ENCODE results near the gene WNT3A.

The WNT3A gene

DNA sequence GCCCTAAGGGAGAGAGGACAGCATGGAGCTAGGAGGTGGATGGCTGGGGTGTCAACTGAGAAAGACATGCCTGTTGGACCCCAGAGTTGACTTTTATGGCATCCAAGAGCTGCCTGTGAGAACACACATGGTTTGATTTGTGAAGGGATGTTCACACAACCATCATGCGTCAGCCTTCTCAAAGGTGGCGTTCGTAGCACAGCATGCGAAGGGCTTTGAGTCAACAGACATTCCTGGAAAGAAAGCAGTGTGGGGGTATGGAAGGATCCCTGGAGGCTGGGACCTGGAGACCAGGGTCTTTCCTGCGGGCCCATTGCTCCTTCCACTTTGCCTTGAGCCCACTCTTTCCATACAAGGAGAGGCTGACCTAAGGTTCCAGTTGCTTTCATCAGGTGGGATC lies 6.4 kb upstream of the WNT3A start:
- DNase-seq, result no peak

- no peak for DNase-seq
Observed at GRCh38 chr1:228000836-228001563, 5.8 kb upstream of the WNT3A start.

- no peak for DNase-seq
Observed at GRCh38 chr1:228001738-228002535, 4.9 kb upstream of the WNT3A start.

GRCh38 chr1:228002792-228003191 lies 4.0 kb upstream of the WNT3A start:
- no peak for DNase-seq

GRCh38 chr1:228003461-228004330 lies 3.1 kb upstream of the WNT3A start:
- DNase-seq, result no peak

- DNase-seq, result no peak
Observed at GRCh38 chr1:228004331-228004855, 2.4 kb upstream of the WNT3A start.

DNA sequence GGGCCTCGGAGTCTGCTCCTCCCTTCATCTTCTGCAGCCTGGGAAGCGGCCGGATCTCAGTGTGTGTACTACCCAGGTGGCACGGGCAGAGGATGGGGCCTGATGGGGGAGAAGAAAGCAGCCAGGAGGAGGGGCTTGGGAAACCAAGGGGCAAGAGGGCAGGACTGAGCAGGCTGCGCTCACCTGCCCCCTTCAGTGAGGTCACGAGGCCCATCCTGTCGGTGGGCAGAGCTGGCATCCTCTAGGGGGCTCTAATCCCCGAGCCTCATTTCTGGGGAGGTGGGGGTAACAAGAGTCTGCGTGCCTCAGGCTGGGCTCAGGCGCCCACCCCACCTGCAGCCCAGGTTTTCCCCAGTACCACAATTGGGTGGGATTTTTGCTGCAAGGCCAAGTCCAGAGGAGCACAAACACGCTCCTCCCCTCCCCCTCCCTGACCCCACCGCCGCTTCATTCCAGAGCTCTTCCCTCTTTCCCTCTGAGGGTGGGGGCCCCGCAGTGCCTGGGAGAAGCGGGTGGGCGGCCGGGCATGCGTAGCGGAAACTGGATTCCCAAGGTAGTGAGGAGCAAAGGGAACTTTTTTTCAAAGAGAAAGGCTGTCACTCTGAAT lies 1.8 kb upstream of the WNT3A start:
- no peak for DNase-seq

GRCh38 chr1:228005511-228006033 lies 1.2 kb upstream of the WNT3A start:
- DNase-seq, result no peak

DNA sequence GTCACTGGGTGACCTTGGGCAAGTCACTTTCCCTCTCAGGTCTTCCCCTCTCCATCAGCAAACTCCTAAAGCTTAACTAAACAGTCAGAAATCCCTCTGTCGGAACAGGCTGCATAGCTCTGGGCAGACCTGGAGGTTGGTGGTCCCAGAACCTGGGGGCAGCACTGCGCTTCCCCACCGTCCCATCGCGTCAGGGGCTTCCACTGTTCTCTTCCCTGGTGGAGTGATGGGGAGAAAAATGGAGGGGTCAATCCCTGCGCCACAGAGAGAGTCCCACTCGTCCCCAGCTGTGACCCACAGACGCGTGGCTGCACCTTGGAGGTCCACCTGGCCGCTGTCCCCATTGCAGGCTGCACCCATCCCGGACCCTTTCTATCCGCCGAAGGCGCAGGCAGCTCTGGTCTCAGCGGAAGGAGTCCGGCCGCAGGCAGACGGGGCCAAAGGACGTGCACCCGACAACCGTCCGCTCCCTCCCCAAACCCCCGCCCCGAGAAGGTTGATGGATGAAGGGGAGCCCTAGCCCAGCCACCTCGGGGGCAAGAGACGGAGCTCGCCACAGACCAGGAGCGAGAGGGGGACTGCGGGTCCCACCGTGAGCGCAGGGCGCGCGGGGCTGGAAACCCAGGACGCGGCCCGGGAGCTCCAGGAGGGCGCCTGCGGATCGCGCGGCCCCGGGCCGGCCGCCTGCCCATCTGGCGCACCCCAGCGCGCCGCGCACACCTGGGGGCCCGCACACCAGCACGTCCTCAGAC lies 588 bp upstream of the WNT3A start:
- no peak for DNase-seq

DNA sequence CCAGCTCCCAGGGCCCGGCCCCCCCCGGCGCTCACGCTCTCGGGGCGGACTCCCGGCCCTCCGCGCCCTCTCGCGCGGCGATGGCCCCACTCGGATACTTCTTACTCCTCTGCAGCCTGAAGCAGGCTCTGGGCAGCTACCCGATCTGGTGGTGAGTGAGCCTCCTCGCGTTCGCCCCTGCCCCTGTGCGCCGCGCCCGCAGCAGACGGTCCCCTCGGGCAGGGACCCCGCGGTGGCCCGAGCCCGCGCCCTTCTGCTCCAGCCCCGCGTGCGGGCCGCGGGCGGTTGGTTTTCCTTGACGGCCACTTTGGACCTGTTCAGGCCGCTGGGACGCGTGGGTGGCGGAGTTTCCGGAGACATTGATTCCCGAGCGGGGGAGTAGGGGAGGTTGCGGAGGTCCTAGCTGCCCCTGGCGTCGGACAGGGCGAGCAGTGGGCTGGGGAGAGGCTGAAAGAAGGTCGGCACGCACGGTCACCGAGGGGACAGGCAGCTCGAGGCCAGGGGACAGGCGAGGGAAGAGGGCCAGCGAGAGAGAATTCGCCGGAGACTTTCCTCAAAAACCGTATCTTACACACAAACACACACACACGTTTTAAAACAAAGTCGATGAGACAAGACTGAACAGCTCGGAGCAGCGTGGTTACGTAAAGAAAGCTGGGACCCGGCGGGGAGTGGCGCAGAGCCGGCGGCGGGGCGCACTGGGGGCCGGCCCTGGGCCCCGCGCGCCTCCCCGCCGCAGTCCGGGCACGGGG lies 427 bp downstream of the WNT3A start:
- no peak for DNase-seq

DNA sequence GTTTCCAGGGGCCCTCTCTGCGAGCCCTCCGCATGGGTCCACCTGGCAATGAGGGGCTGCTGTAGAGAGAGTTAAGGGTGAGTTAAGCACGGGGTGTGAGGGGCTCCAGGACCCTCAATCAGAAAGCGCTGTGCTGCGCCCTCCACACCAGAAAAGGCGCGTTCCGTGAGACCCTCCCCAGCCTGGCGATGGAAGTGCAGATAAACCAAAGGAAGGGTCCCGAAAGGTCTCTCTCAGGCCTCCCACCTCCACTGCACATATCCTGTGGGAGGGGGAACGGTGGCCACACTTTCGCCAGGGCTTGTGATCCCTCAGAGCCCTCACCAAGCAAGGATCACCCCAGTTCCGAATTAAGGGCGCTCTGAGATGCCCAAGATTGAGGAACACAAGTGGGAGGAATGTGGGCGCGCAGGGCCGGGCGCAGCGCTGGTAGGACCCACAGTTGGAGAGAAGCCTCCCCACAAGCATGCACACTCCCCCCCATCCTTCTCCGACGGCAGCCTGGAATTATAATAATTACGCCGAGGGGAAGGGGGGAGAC lies 1.1 kb downstream of the WNT3A start:
- DNase-seq, result no peak

DNA sequence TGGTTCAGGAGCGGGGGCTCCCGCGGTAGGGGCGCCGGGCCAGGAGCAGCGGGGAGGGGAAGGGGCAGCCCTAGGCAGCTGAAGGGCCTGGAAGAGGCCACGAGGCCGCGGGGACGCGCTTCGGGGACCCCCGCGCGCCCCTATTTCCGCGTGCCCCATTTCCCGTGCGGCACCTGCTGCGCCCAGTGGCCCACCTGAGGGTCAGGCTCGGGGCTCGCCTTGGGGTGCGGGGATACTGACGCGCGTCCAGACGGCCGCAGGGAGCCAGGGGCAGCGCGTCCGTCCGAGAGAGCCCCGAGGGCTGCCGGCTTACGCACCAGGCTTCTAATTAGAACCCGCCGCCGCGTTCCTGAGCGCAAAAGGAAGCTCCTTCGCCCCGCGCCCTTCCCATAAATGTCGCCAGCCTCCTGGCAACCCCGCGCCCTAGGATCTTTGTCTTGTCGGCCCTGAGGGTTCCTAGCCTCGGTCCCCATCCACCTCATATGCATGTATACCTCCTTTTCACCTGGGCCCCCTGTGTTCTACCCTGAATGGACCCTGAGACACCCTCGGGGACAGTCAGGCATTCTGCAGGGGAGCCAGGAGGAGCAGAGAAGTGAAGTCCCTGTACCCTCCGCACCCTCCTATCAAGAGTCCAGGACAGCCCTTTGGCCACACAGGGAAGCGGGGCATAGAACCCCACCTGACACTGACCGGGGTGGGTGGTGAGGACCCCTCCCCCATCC lies 1.8 kb downstream of the WNT3A start:
- no peak for DNase-seq

DNA sequence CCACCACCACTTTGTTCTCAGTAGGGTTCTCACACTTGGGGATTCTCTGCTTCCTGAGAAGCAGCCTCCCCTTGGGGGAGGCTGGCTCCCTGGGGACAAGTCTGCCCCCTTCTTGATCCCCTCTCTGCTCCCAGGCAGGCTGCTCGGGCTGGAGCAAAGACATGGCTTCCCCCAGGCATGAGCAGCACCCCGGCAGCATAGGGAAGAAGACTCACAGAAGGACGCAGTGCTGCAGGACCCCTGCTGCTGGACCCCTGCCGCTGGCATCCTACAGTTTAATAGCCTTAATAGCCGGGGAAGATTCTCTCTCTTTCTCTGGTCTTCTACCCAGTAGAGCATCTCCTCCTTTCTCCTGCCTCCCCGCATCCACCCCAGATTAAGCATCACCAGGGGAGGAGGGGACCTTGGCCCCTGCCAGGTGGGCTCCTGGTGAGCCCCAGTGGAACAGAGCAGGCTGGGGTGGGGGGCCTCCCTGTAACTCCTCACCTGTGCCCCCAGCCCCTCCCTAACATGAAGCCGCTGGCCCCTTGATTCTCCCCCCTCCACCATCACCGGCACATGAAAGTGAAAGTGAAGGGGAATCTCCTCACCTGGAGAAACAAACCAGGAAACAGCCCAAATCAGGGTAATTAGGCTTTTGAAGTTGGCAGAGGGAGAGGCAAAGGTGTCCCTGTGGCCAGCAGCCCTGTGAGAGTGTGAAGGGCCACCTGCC lies 2.5 kb downstream of the WNT3A start:
- DNase-seq, result no peak

- DNase-seq, result no peak
Observed at GRCh38 chr1:228009828-228010775, 3.3 kb downstream of the WNT3A start.

DNA sequence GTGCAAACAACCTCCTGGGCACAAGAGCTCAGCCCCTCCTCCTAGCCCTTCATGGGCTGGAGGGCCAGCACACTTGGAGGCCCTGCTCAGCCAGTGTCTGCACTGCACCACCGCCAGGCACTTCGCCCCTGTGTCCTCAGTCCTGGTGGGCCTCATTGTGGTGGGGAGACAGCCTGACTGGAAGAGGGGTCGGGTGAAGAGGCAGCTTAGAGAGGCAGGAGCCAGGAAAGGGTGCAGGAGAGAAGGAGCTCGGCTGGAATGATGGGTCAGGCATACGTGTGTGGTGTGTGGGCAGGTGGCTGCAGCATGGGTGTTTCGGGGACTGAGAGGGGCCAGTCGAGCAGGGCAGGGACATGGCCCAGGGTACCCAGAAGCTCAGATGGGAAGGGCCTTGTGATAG lies 4.1 kb downstream of the WNT3A start:
- no peak for DNase-seq

- no peak for DNase-seq
Observed at GRCh38 chr1:228011721-228012311, 5.0 kb downstream of the WNT3A start.

DNA sequence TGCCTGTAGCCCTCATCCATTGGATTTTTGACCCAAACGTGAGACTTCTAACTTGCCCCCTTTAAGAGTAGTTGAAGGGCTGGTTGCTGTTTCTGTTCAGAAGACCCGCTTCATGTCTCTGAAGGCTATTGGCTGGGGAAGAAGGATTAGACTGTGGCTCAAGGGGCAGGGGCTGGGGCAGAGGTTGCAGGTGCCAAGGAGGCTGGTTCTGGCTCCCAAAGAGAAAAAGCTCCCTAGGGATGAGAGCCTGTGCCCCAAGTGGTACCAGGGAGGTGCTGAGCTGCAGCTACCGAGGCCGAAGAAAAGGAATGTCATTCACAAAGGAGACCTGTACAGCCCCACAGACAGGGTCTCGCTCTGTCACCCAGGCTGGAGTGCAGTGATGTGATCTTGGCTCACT lies 5.8 kb downstream of the WNT3A start:
- DNase-seq, result no peak

All from CD4-positive, alpha-beta T cell treated with Interleukin-1 beta for 1 hour (primary cell).